K562 (cell line): ENCODE measurements around the gene CAPN8.

Experiments
- CTCF ChIP-seq, 3 experiments: IDR thresholded peaks in 2 of 3; conservative IDR thresholded peaks in 1 of 3; 2 replicates each; pipeline ENCODE4 v1.5.1; 2011 to 2012; ENCODE audit warnings: low read length in 3 of 3, mild to moderate bottlenecking in 3 of 3, control low read depth in 2 of 3, improper control_type of control experiment in 1 of 3, inconsistent platforms in 1 of 3, low read depth in 1 of 3, mixed read lengths in 1 of 3, moderate library complexity in 1 of 3; ENCODE audit not compliant: insufficient read depth in 2 of 3
- FOXA3 ChIP-seq, 2 experiments: fragments of 450-650 bp in 1 of 2; sonication (generic) in 1 of 2; formaldehyde crosslinking; IDR thresholded peaks in 1 of 2; conservative IDR thresholded peaks in 1 of 2; 2 replicates each; pipeline versions ENCODE4 v1.4.0 to v1.8.0; 2020 to 2022; ENCODE audit warnings: mild to moderate bottlenecking in 2 of 2, missing genetic modification reagents in 1 of 2
- JUND ChIP-seq, 2 experiments: IDR thresholded peaks; 2 replicates in 1 of 2; 3 replicates in 1 of 2; pipeline ENCODE4 v1.6.1; 2011; ENCODE audit warnings: borderline replicate concordance in 2 of 2, low read depth in 2 of 2, low read length in 2 of 2, improper control_type of control experiment in 1 of 2, missing biosample characterization in 1 of 2, missing genetic modification characterization in 1 of 2, missing genetic modification reagents in 1 of 2
- PKNOX1 ChIP-seq: fragments of 450-650 bp; IDR thresholded peaks from 2 replicates; pipeline ENCODE4 v1.6.1; 2016
- SIN3A ChIP-seq, 2 experiments: fragments of 150-350 bp in 1 of 2; IDR thresholded peaks; 2 replicates each; pipeline ENCODE4 v1.6.1; 2011 to 2016; ENCODE audit warnings: borderline replicate concordance in 2 of 2, low read depth in 2 of 2, low read length in 2 of 2, mild to moderate bottlenecking in 2 of 2, moderate library complexity in 2 of 2; ENCODE audit not compliant: control insufficient read depth in 1 of 2
- SRSF3 ChIP-seq: fragments of 200-400 bp; formaldehyde crosslinking; IDR thresholded peaks from 2 replicates; pipeline ENCODE4 v1.6.1; 2016; ENCODE audit warnings: mild to moderate bottlenecking, low read length, moderate library complexity; ENCODE audit not compliant: insufficient read depth
- ZNF175 ChIP-seq: fragments of 200-800 bp; sonication (Bioruptor generic); IDR thresholded peaks from 2 replicates; pipeline ENCODE4 v1.6.1; 2016; ENCODE audit warnings: low read depth, mild to moderate bottlenecking, missing genetic modification characterization, missing compliant biosample characterization

- no peak for TF ChIP-seq PKNOX1
- no peak for TF ChIP-seq JUND (IDR thresholded peaks at IDR 0.05; ENCODE audit: borderline replicate concordance, low read depth, low read length)
- no peak for TF ChIP-seq JUND (tag; IDR thresholded peaks at IDR 0.05; ENCODE audit: borderline replicate concordance, low read depth, low read length)
- TF ChIP-seq CTCF (IDR thresholded peaks at IDR 0.05 in 2 of 3, conservative IDR thresholded peaks at IDR 0.05 in 1 of 3; ENCODE audit: insufficient read depth in 2 of 3, low read depth in 1 of 3, low read length in 3 of 3) = no peak
- TF ChIP-seq SRSF3 = no peak
- TF ChIP-seq FOXA3 (CRISPR knock-in tag; conservative IDR thresholded peaks at IDR 0.05 in 1 of 2, IDR thresholded peaks at IDR 0.05 in 1 of 2) = no peak
- no peak for TF ChIP-seq SIN3A (IDR thresholded peaks at IDR 0.05; ENCODE audit: borderline replicate concordance in 2 of 2, control insufficient read depth in 1 of 2, low read depth in 2 of 2, low read length in 2 of 2)
- no peak for TF ChIP-seq ZNF175 (CRISPR knock-in tag)
Observed at GRCh38 chr1:223494926-223495645, 170.4 kb downstream of the CAPN8 start.
